ENCODE data around the gene CHID1.

GRCh38 chr11:818396-819128 lies 92.0 kb downstream of the CHID1 start, which contains the start of gene PNPLA2:
- TF ChIP-seq POLR2A (IDR thresholded peaks at IDR 0.05; ENCODE audit: low read depth, low read length) = no peak
- no peak for TF ChIP-seq TAF1 (IDR thresholded peaks at IDR 0.05; ENCODE audit: borderline replicate concordance, low read depth, low read length)

All from GM12892 (cell line).